Calu3 (cell line): ENCODE data around the gene AIG1. TPM values are rescaled to one million over a fixed set of nuclear protein-coding genes. Genes with fewer than 3 reads are reported as not detected.

ENCODE experiments used
- BruUV-seq: library from RNA; stranded (reverse); fragments of 400-500 nt; replicated peaks from 2 replicates; lab custom pipeline; 2021; lab: Mats Ljungman, UMichigan
- CTCF ChIA-PET: fragments of 300-600 bp; sonication (Branson Sonifier 250); formaldehyde crosslinking; loops from one replicate; lab custom pipeline; 2022; ENCODE audit warnings: antibody characterized with exemption; lab: Charles Lee
- DNase-seq: peaks from one replicate; pipeline ENCODE4 v3.0.0; 2022
- H3K27ac Mint-ChIP-seq: one replicate; pipeline ENCODE4 v1.8.0; 2022; ENCODE audit warnings: mixed read lengths; ENCODE audit not compliant: unreplicated experiment
- H3K27me3 Mint-ChIP-seq: one replicate; pipeline ENCODE4 v1.8.0; 2022; ENCODE audit warnings: mixed read lengths; ENCODE audit not compliant: unreplicated experiment
- H3K36me3 Mint-ChIP-seq: one replicate; pipeline ENCODE4 v1.8.0; 2022; ENCODE audit warnings: mild to moderate bottlenecking, moderate library complexity, mixed read lengths; ENCODE audit not compliant: insufficient read depth, unreplicated experiment
- H3K4me1 Mint-ChIP-seq: one replicate; pipeline ENCODE4 v1.8.0; 2022; ENCODE audit warnings: mild to moderate bottlenecking, low read depth, mixed read lengths; ENCODE audit not compliant: unreplicated experiment
- H3K4me3 Mint-ChIP-seq: one replicate; pipeline ENCODE4 v1.8.0; 2022; ENCODE audit warnings: mild to moderate bottlenecking, low read depth, moderate library complexity, mixed read lengths; ENCODE audit not compliant: unreplicated experiment
- H3K9me3 Mint-ChIP-seq: one replicate; pipeline ENCODE4 v1.8.0; 2022; ENCODE audit warnings: low read depth, mixed read lengths; ENCODE audit not compliant: unreplicated experiment
- CTCF ChIP-seq: fragments of 200-600 bp; IDR thresholded peaks from one replicate; pipeline ENCODE4 v1.8.0; 2022; ENCODE audit warnings: antibody characterized with exemption; ENCODE audit not compliant: unreplicated experiment
- intact Hi-C: fragments of 100-400 bp; cut with micrococcal nuclease; formaldehyde crosslinking; loops from one replicate; pipeline ENCODE4 v1.10.0; 2022; ENCODE audit not compliant: unreplicated experiment
- total RNA-seq: library from RNA; stranded (reverse); gene quantifications from 2 replicates; pipeline ENCODE4 v1.2.3, GENCODE V29; 2022

AIG1 gene
- total RNA-seq, 1 experiment from 2014 or later, result 57.2 TPM

- Mint-ChIP-seq H3K36me3 (no peaks in the 10 kb centered on the region), H3K4me1 (no peaks in the 10 kb centered on the region), H3K27ac (no peak overlapping the region), H3K9me3 (no peaks in the 10 kb centered on the region), H3K27me3 (no peaks in the 10 kb centered on the region), H3K4me3 (no peak overlapping the region)
- CTCF ChIA-PET, result no interaction called here
- BruUV-seq, result no TSS peak
- DNase-seq, result no peak
- no peak for TF ChIP-seq CTCF
- intact Hi-C loops, result no loop called here
Observed at GRCh38 chr6:143103916-143104315, 43.2 kb downstream of the AIG1 start.

GRCh38 chr6:143107440-143107839, 46.8 kb downstream of the AIG1 start:
- intact Hi-C loops, result no loop called here
- no peak overlapping the region for H3K4me3 Mint-ChIP-seq
- no peaks in the 10 kb centered on the region for H3K4me1 Mint-ChIP-seq
- no peak for TF ChIP-seq CTCF
- no peaks in the 10 kb centered on the region for H3K9me3 Mint-ChIP-seq
- no peaks in the 10 kb centered on the region for H3K36me3 Mint-ChIP-seq
- no peak overlapping the region for H3K27ac Mint-ChIP-seq
- DNase-seq, result no peak
- H3K27me3 Mint-ChIP-seq, result no peaks in the 10 kb centered on the region
- BruUV-seq, result no TSS peak
- CTCF ChIA-PET, result no interaction called here

GRCh38 chr6:143107911-143108761, 47.4 kb downstream of the AIG1 start:
- DNase-seq, result no peak
- Mint-ChIP-seq H3K9me3 (no peaks in the 10 kb centered on the region), H3K27ac (no peak overlapping the region), H3K4me3 (no peak overlapping the region), H3K36me3 (no peaks in the 10 kb centered on the region), H3K4me1 (no peaks in the 10 kb centered on the region), H3K27me3 (no peaks in the 10 kb centered on the region)
- no peak for TF ChIP-seq CTCF
- no TSS peak for BruUV-seq
- CTCF ChIA-PET, result no interaction called here
- intact Hi-C loops, result no loop called here

- Mint-ChIP-seq H3K4me3 (no peak overlapping the region), H3K9me3 (no peaks in the 10 kb centered on the region), H3K4me1 (no peaks in the 10 kb centered on the region), H3K36me3 (no peaks in the 10 kb centered on the region), H3K27ac (no peak overlapping the region), H3K27me3 (no peaks in the 10 kb centered on the region)
- BruUV-seq, result no TSS peak
- CTCF ChIA-PET, result no interaction called here
- no peak for TF ChIP-seq CTCF
- intact Hi-C loops, result no loop called here
- no peak for DNase-seq
Observed at GRCh38 chr6:143109196-143109595, 48.5 kb downstream of the AIG1 start.
